ENCODE results near the gene RSPH3.
"Not testable (repeated sequence)": the region's sequence is repeated elsewhere in the genome, so short reads cannot be mapped to it uniquely, and the experiment has no call there.

RSPH3 gene

GRCh38 chr6:159023893-159024292 lies 23.9 kb upstream of the RSPH3 start:
- DNase-seq (ENCODE audit: low read depth in 2 of 2): no peak

- DNase-seq (ENCODE audit: low read depth in 2 of 2): no peak
Measured at GRCh38 chr6:159020011-159020410, 20.0 kb upstream of the RSPH3 start.

GRCh38 chr6:159017757-159018559 lies 18.0 kb upstream of the RSPH3 start:
- DNase-seq (ENCODE audit: low read depth in 2 of 2): no peak

- no peak for DNase-seq (ENCODE audit: low read depth in 2 of 2)
Measured at GRCh38 chr6:159014406-159014805, 14.4 kb upstream of the RSPH3 start.

- no peak for DNase-seq (ENCODE audit: low read depth in 2 of 2)
Measured at GRCh38 chr6:159013229-159013628, 13.2 kb upstream of the RSPH3 start.

- no peak for DNase-seq (ENCODE audit: low read depth in 2 of 2)
Measured at GRCh38 chr6:159012201-159012600, 12.2 kb upstream of the RSPH3 start.

- not testable (repeated sequence) for DNase-seq (ENCODE audit: low read depth in 2 of 2)
Measured at GRCh38 chr6:159010037-159010612, 10.1 kb upstream of the RSPH3 start.

- DNase-seq (ENCODE audit: low read depth in 2 of 2): no peak
Measured at GRCh38 chr6:159008656-159009288, 8.8 kb upstream of the RSPH3 start.

GRCh38 chr6:159007510-159007909 lies 7.5 kb upstream of the RSPH3 start:
- DNase-seq (ENCODE audit: low read depth in 2 of 2): no peak

- no peak for DNase-seq (ENCODE audit: low read depth in 2 of 2)
Measured at GRCh38 chr6:159005436-159005835, 5.4 kb upstream of the RSPH3 start.

- no peak for DNase-seq (ENCODE audit: low read depth in 2 of 2)
Measured at GRCh38 chr6:159004592-159004991, 4.6 kb upstream of the RSPH3 start.

- no peak for DNase-seq (ENCODE audit: low read depth in 2 of 2)
Measured at GRCh38 chr6:159002432-159003155, 2.6 kb upstream of the RSPH3 start.

- no peak for DNase-seq (ENCODE audit: low read depth in 2 of 2)
Measured at GRCh38 chr6:158999154-158999665, 792 bp downstream of the RSPH3 start.

GRCh38 chr6:158996856-158997255 lies 3.1 kb downstream of the RSPH3 start:
- no peak for DNase-seq (ENCODE audit: low read depth in 2 of 2)

GRCh38 chr6:158993639-158994038 lies 6.4 kb downstream of the RSPH3 start:
- no peak for DNase-seq (ENCODE audit: low read depth in 2 of 2)

GRCh38 chr6:158991017-158991723 lies 8.8 kb downstream of the RSPH3 start:
- no peak for DNase-seq (ENCODE audit: low read depth in 2 of 2)

- not testable (repeated sequence) for DNase-seq (ENCODE audit: low read depth in 2 of 2)
Measured at GRCh38 chr6:158989711-158990110, 10.3 kb downstream of the RSPH3 start.

- no peak for DNase-seq (ENCODE audit: low read depth in 2 of 2)
Measured at GRCh38 chr6:158988477-158988876, 11.5 kb downstream of the RSPH3 start.

- no peak for DNase-seq (ENCODE audit: low read depth in 2 of 2)
Measured at GRCh38 chr6:158987657-158988056, 12.3 kb downstream of the RSPH3 start.

GRCh38 chr6:158978757-158979156 lies 21.2 kb downstream of the RSPH3 start:
- no peak for DNase-seq (ENCODE audit: low read depth in 2 of 2)

- no peak for DNase-seq (ENCODE audit: low read depth in 2 of 2)
Measured at GRCh38 chr6:158977382-158977781, 22.6 kb downstream of the RSPH3 start.

Data from activated CD8-positive, alpha-beta memory T cell treated with anti-CD3 and anti-CD28 coated beads for 4 hours (primary cell).